Coronary artery (tissue), 2 donors: Measurements from ENCODE around the gene HNRNPL.
A peak's percentile ranks its signal among the peaks of the same experiment; 100 is the strongest.
"Not testable (repeated sequence)": the region's sequence is repeated elsewhere in the genome, so short reads cannot be mapped to it uniquely, and the experiment has no call there.

Experiments used
- DNase-seq: peaks from one replicate; pipeline ENCODE4 v3.0.0-alpha.2; 2017; ENCODE audit warnings: low spot score
- H3K27ac ChIP-seq, 2 donors: fragments of 200-600 bp; sonication (generic); one replicate each; pipeline ENCODE4 v1.5.1; 2016 to 2019
- H3K4me3 ChIP-seq: fragments of 200-600 bp; sonication (generic); 2 replicates; pipeline ENCODE4 v1.5.1; 2016; ENCODE audit warnings: mild to moderate bottlenecking, moderate library complexity
- TF ChIP-seq, protein P1 (sequence below): fragments of 200-600 bp; sonication (generic); IDR thresholded peaks from one replicate; pipeline ENCODE4 v1.5.1; 2019; ENCODE audit warnings: antibody characterized with exemption

The HNRNPL gene

GRCh38 chr19:38869160-38869835 is 19.5 kb upstream of the HNRNPL start:
- H3K27ac ChIP-seq = peak overlapping the region in 1 of 2 donors; percentile 27
- no peak for DNase-seq
- TF ChIP-seq, protein P1, sequence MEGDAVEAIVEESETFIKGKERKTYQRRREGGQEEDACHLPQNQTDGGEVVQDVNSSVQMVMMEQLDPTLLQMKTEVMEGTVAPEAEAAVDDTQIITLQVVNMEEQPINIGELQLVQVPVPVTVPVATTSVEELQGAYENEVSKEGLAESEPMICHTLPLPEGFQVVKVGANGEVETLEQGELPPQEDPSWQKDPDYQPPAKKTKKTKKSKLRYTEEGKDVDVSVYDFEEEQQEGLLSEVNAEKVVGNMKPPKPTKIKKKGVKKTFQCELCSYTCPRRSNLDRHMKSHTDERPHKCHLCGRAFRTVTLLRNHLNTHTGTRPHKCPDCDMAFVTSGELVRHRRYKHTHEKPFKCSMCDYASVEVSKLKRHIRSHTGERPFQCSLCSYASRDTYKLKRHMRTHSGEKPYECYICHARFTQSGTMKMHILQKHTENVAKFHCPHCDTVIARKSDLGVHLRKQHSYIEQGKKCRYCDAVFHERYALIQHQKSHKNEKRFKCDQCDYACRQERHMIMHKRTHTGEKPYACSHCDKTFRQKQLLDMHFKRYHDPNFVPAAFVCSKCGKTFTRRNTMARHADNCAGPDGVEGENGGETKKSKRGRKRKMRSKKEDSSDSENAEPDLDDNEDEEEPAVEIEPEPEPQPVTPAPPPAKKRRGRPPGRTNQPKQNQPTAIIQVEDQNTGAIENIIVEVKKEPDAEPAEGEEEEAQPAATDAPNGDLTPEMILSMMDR = no peak
- peak overlapping the region; percentile 73 for H3K4me3 ChIP-seq

GRCh38 chr19:38868551-38868950 is 18.8 kb upstream of the HNRNPL start:
- TF ChIP-seq, protein P1 = no peak
- no peak overlapping the region for H3K4me3 ChIP-seq
- no peak for DNase-seq
- no peak overlapping the region for H3K27ac ChIP-seq

DNA sequence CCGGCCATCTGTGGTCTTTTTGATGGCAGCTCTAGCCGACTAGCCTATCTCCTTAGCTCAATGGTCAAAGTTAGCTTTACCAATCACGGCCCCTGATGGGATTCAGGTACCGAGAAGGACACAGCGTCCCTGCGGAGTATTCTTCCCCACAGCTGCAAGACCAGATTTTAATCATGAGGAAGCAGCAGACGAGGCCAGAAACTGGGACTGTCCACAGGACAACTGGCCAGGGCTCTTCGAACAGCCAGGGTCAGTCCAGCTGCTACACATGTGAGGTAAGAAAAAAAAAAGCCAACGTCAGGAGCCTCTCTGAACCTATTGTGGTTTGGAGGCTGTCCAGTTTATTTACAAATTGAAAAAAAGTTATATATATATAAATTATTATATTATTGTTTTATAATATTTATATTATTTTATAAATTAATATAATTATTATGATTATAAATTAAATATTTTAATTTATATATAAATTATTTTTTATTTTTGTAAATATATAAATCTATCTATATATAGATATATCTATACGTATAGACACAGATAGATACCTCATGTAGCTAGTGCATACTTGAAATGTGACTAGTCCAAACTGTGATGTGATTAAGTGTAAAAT is 17.5 kb upstream of the HNRNPL start:
- Histone ChIP-seq H3K27ac (no peak overlapping the region), H3K4me3 (no peak overlapping the region)
- TF ChIP-seq, protein P1 = no peak
- DNase-seq = no peak

DNA sequence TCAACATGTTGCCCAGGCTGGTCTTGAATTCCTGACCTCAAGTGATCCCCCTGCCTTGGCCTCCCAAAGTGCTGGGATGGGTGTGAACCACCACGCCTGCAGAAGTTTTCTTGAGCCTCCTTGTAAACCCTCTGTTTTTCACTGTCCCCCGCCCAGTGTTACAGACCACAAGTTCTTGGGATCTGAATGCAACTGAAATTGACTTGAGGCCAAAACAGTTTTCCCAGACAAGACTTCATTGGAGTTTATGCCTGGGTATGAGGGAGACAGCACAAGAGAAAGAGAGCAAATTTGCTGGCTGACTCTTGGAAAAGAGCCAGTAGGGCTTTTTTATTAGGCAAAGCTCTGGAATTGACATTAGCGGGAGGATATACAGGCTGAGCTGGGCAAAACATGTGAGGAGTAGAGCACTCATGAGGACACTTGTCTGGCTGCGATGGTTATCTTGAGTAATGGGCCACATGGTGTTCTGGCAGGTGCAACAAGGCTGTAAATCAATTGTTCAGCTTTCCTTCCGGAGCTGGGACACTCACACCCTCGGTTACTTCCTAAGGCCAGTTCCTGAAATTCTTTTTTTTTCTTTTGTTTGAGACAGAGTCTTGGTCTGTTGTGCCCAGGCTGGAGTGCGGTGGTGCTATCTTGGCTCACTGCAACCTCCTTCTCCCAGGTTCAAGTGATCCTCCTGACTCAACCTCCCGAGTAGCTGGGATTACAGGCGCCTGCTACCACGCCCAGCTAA is 12.7 kb upstream of the HNRNPL start:
- Histone ChIP-seq H3K27ac (peak overlapping the region in 1 of 2 donors; percentile 31), H3K4me3 (no peak overlapping the region)
- DNase-seq = no peak
- TF ChIP-seq, protein P1 = no peak

- no peak overlapping the region for H3K27ac ChIP-seq
- TF ChIP-seq, protein P1 = no peak
- no peak for DNase-seq
- H3K4me3 ChIP-seq = no peak overlapping the region
Observed at GRCh38 chr19:38861368-38861767, 11.6 kb upstream of the HNRNPL start.

DNA sequence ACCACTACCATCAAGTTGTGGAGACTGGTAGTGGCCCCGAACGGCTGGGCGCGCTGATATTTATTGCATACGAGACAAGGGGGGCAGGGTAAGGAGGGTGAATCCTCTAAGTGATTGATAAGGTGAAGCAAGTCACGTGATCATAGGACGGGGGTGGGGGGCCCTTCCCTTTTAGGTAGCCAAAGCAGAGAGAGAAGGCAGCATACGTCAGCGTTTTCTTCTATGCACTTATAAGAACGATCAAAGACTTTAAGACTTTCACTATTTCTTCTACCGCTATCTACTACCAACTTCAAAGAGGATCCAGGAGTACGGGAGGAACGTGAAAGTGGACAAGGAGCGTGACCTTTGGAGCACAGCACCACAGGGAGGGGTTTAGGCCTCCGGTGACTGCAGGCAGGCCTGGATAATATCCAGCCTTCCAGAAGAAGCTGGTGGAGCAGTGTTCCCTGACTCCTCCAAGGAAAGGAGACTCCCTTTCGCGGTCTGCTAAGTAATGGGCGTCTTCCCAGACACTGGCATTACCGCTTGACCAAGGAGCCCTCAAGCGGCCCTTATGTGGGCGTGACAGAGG is 9.9 kb upstream of the HNRNPL start:
- H3K27ac ChIP-seq, DNase-seq, H3K4me3 ChIP-seq: not testable (repeated sequence)

DNA sequence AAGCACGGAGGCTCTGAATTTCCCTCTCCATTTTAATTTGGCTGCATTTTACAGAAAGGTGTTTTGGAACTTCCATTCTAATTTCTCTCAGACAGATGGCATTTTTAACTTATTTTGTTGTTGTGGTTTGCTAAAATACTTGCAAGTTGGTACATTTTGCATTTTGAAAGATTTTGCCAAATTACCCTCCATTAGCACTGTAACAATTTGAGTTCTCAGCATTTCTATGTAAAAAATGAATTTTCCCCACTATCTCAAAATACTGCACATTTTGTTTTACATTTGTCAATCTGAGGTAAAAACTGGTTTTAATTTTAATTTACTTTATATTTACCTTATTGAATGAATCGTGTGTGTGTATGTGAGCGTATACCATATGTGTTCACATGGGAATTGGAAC is 7.0 kb upstream of the HNRNPL start:
- DNase-seq = no peak
- Histone ChIP-seq H3K4me3 (no peak overlapping the region), H3K27ac (peak overlapping the region in 1 of 2 donors; percentile 32)
- TF ChIP-seq, protein P1 = no peak

DNA sequence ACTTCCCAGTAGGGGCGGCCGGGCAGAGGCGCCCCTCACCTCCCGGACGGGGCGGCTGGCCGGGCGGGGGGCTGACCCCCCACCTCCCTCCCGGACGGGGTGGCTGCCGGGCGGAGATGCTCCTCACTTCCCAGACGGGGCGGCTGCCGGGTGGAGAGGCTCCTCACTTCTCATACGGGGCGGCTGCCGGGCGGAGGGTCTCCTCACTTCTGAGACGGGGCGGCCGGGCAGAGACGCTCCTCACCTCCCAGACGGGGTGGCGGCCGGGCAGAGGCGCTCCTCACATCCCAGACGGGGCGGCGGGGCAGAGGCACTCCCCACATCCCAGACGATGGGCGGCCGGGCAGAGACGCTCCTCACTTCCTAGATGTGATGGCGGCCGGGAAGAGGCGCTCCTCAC is 6.0 kb upstream of the HNRNPL start:
- H3K27ac ChIP-seq, H3K4me3 ChIP-seq, DNase-seq: not testable (repeated sequence)

- DNase-seq, H3K27ac ChIP-seq, H3K4me3 ChIP-seq: not testable (repeated sequence)
Observed at GRCh38 chr19:38854961-38855360, 5.2 kb upstream of the HNRNPL start.
